Neural cell (in vitro differentiated cells): ENCODE data around the gene MMP25. TPM values are rescaled to one million over a fixed set of nuclear protein-coding genes. Genes with fewer than 3 reads are reported as not detected.

Experiments used
- H2AFZ ChIP-seq: fragments of 200-600, 300-800 bp; sonication (generic), shearing (Covaris generic); 2 replicates; pipeline ENCODE4 v1.6.0; 2014; ENCODE audit warnings: low read depth, mild to moderate bottlenecking, antibody characterized with exemption, low read length, moderate library complexity
- H3F3A ChIP-seq: fragments of 200-600 bp; shearing (Covaris generic); 2 replicates; pipeline ENCODE4 v1.6.1; 2016; ENCODE audit warnings: mild to moderate bottlenecking, moderate library complexity, mixed read lengths, antibody characterized with exemption, low read length; ENCODE audit not compliant: insufficient read depth, poor library complexity, severe bottlenecking
- H3K27ac ChIP-seq: fragments of 200-600, 300-800 bp; sonication (generic), shearing (Covaris generic); 2 replicates; pipeline ENCODE4 v1.5.1; 2014; ENCODE audit warnings: mild to moderate bottlenecking, low read length, moderate library complexity
- H3K27me3 ChIP-seq: fragments of 300-800, 200-600 bp; sonication (generic), shearing (Covaris generic); 2 replicates; pipeline ENCODE4 v1.6.0; 2014; ENCODE audit warnings: mild to moderate bottlenecking, low read depth, low read length, moderate library complexity; ENCODE audit not compliant: insufficient read depth
- H3K36me3 ChIP-seq: fragments of 300-800, 200-600 bp; sonication (generic), shearing (Covaris generic); 2 replicates; pipeline ENCODE4 v1.5.1; 2014; ENCODE audit warnings: mild to moderate bottlenecking, antibody characterized with exemption, low read length, moderate library complexity; ENCODE audit not compliant: insufficient read depth
- H3K4me2 ChIP-seq: fragments of 300-800, 200-600 bp; sonication (generic), shearing (Covaris generic); 2 replicates; pipeline ENCODE4 v1.6.0; 2014; ENCODE audit warnings: mild to moderate bottlenecking, low read length
- H3K4me3 ChIP-seq: fragments of 300-800, 200-600 bp; sonication (generic), shearing (Covaris generic); 2 replicates; pipeline ENCODE4 v1.5.1; 2014; ENCODE audit warnings: mild to moderate bottlenecking, low read length, moderate library complexity
- H3K79me2 ChIP-seq: fragments of 200-600 bp; shearing (Covaris generic); replicated peaks from 2 replicates; pipeline ENCODE4 v1.6.0; 2014; ENCODE audit warnings: mild to moderate bottlenecking, low read length, moderate library complexity; ENCODE audit not compliant: insufficient read depth
- H3K9ac ChIP-seq: fragments of 300-800, 200-600 bp; sonication (generic), shearing (Covaris generic); 2 replicates; pipeline ENCODE4 v1.6.1; 2016; ENCODE audit warnings: mild to moderate bottlenecking, low read length, mixed read lengths
- H3K9me2 ChIP-seq: fragments of 200-600 bp; shearing (Covaris generic); 2 replicates; pipeline ENCODE4 v1.6.1; 2016; ENCODE audit warnings: mild to moderate bottlenecking, low read length, mixed read lengths; ENCODE audit not compliant: insufficient read depth
- H3K9me3 ChIP-seq: fragments of 200-600, 300-800 bp; sonication (generic), shearing (Covaris generic); 2 replicates; pipeline ENCODE4 v1.6.1; 2016; ENCODE audit warnings: mild to moderate bottlenecking, mixed run types, low read length, moderate library complexity, mixed read lengths
- H4K20me1 ChIP-seq: fragments of 200-600 bp; shearing (Covaris generic); 2 replicates; pipeline ENCODE4 v1.6.1; 2016; ENCODE audit warnings: mild to moderate bottlenecking, mixed run types; ENCODE audit not compliant: insufficient read depth
- EP300 ChIP-seq: fragments of 450-650 bp; conservative IDR thresholded peaks from 2 replicates; pipeline ENCODE4 v1.6.1; 2014; ENCODE audit warnings: antibody characterized with exemption, mild to moderate bottlenecking, moderate library complexity; ENCODE audit not compliant: poor library complexity, severe bottlenecking
- EZH2 ChIP-seq: fragments of 200-600, 300-800 bp; shearing (Covaris generic), sonication (generic); IDR thresholded peaks from 2 replicates; pipeline ENCODE4 v1.6.1; 2014; ENCODE audit warnings: antibody characterized with exemption, low read length, borderline replicate concordance, mild to moderate bottlenecking; ENCODE audit not compliant: insufficient read depth, poor library complexity, severe bottlenecking
- MXI1 ChIP-seq: fragments of 450-650 bp; conservative IDR thresholded peaks from 2 replicates; pipeline ENCODE4 v1.6.1; 2014; ENCODE audit warnings: antibody characterized with exemption, mild to moderate bottlenecking; ENCODE audit not compliant: poor library complexity, severe bottlenecking
- POLR2AphosphoS5 ChIP-seq: IDR thresholded peaks from 2 replicates; pipeline ENCODE4 v1.6.1; 2012
- RAD21 ChIP-seq: fragments of 450-650 bp; conservative IDR thresholded peaks from 2 replicates; pipeline ENCODE4 v1.6.1; 2014; ENCODE audit warnings: antibody characterized with exemption, mild to moderate bottlenecking, moderate library complexity
- SMC3 ChIP-seq: fragments of 450-650 bp; conservative IDR thresholded peaks from 2 replicates; pipeline ENCODE4 v1.6.1; 2014; ENCODE audit warnings: antibody characterized with exemption, mild to moderate bottlenecking, moderate library complexity; ENCODE audit not compliant: poor library complexity
- TAF1 ChIP-seq: IDR thresholded peaks from 2 replicates; pipeline ENCODE4 v1.6.1; 2012; ENCODE audit warnings: low read depth
- polyA plus RNA-seq: library from polyadenylated mRNA; depleted of rRNA; stranded (reverse); fragments of >200 nt; gene quantifications from 2 replicates; pipeline ENCODE4 v1.2.3, GENCODE V29; 2014
- TF ChIP-seq, protein P1 (sequence below): IDR thresholded peaks from 2 replicates; pipeline ENCODE4 v1.6.1; 2012; ENCODE audit warnings: borderline replicate concordance
- TF ChIP-seq, protein P2 (sequence below): fragments of 450-650 bp; IDR thresholded peaks from 2 replicates; pipeline ENCODE4 v1.5.1; 2014; ENCODE audit warnings: antibody characterized with exemption, mild to moderate bottlenecking, moderate library complexity; ENCODE audit not compliant: poor library complexity, severe bottlenecking

Gene MMP25
- polyA plus RNA-seq, 1 donor from 2014 or later, result not detected

DNA sequence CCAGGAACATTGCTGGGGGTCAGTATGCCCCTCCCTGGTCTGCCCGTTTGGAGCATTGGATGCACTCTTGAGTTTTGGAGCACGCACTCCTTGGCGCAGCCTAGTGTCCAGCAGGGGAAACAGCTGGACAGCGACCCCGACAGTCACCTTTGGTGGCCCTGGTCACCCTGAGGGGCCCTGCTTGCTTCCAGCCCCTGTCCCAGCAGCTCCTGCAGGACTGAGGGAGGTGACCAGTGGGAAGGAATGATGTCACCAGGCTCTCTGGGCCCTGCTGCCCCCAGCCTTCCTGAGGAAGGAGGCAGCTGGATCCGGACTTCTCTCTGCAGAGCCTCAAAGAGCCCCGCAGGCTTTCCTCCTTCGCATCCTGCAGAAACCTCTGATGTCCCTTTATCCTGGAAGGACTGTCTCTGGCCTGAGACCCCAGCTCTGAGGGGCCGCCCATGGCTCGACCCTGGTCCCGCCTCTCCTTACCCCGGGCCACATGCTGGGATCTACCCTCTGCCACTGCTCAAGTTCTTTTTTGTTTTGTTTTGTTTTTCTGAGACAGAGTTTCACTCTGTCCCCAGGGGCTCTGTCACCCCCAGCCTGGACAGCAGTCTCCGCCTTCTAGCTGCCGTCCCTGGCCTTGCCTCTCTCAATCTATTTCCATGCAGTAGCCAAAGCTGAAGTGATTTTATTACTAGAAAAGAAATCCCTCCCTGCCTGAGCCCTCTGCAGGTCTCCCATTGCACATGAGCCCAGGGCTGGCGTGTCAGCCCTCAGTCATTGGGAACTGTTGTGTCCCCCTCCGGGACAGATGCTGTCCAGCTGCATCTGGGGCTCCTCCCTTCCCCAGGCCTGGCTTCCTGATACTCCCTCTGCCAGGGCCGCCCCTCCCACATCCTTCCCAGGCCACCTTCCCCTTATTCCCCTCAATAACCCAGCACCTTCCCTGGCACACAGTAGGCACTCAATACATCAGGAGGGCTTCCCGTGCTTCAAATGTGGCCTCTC, 41.2 kb downstream of the MMP25 start:
- no peaks in the 10 kb centered on the region for H3K79me2 ChIP-seq
- TF ChIP-seq TAF1, result no peak
- no peak for TF ChIP-seq SMC3
- TF ChIP-seq POLR2AphosphoS5, result no peak
- TF ChIP-seq, protein P1, sequence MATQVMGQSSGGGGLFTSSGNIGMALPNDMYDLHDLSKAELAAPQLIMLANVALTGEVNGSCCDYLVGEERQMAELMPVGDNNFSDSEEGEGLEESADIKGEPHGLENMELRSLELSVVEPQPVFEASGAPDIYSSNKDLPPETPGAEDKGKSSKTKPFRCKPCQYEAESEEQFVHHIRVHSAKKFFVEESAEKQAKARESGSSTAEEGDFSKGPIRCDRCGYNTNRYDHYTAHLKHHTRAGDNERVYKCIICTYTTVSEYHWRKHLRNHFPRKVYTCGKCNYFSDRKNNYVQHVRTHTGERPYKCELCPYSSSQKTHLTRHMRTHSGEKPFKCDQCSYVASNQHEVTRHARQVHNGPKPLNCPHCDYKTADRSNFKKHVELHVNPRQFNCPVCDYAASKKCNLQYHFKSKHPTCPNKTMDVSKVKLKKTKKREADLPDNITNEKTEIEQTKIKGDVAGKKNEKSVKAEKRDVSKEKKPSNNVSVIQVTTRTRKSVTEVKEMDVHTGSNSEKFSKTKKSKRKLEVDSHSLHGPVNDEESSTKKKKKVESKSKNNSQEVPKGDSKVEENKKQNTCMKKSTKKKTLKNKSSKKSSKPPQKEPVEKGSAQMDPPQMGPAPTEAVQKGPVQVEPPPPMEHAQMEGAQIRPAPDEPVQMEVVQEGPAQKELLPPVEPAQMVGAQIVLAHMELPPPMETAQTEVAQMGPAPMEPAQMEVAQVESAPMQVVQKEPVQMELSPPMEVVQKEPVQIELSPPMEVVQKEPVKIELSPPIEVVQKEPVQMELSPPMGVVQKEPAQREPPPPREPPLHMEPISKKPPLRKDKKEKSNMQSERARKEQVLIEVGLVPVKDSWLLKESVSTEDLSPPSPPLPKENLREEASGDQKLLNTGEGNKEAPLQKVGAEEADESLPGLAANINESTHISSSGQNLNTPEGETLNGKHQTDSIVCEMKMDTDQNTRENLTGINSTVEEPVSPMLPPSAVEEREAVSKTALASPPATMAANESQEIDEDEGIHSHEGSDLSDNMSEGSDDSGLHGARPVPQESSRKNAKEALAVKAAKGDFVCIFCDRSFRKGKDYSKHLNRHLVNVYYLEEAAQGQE, result no peak
- TF ChIP-seq RAD21, result no peak
- no peak for TF ChIP-seq MXI1
- TF ChIP-seq, protein P2, sequence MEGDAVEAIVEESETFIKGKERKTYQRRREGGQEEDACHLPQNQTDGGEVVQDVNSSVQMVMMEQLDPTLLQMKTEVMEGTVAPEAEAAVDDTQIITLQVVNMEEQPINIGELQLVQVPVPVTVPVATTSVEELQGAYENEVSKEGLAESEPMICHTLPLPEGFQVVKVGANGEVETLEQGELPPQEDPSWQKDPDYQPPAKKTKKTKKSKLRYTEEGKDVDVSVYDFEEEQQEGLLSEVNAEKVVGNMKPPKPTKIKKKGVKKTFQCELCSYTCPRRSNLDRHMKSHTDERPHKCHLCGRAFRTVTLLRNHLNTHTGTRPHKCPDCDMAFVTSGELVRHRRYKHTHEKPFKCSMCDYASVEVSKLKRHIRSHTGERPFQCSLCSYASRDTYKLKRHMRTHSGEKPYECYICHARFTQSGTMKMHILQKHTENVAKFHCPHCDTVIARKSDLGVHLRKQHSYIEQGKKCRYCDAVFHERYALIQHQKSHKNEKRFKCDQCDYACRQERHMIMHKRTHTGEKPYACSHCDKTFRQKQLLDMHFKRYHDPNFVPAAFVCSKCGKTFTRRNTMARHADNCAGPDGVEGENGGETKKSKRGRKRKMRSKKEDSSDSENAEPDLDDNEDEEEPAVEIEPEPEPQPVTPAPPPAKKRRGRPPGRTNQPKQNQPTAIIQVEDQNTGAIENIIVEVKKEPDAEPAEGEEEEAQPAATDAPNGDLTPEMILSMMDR, result no peak
- no peak for TF ChIP-seq EP300
- TF ChIP-seq EZH2, result no peak
- no peaks in the 10 kb centered on the region for H3K27me3 ChIP-seq
- no peak overlapping the region for H2AFZ ChIP-seq
- no peak overlapping the region for H3K27ac ChIP-seq
- no peaks in the 10 kb centered on the region for H3K9me2 ChIP-seq
- no peaks in the 10 kb centered on the region for H3F3A ChIP-seq
- H4K20me1 ChIP-seq, result no peaks in the 10 kb centered on the region
- no peak overlapping the region for H3K9ac ChIP-seq
- H3K36me3 ChIP-seq, result no peaks in the 10 kb centered on the region
- no peak overlapping the region for H3K4me3 ChIP-seq
- no peak overlapping the region for H3K4me2 ChIP-seq
- H3K9me3 ChIP-seq, result no peaks in the 10 kb centered on the region

DNA sequence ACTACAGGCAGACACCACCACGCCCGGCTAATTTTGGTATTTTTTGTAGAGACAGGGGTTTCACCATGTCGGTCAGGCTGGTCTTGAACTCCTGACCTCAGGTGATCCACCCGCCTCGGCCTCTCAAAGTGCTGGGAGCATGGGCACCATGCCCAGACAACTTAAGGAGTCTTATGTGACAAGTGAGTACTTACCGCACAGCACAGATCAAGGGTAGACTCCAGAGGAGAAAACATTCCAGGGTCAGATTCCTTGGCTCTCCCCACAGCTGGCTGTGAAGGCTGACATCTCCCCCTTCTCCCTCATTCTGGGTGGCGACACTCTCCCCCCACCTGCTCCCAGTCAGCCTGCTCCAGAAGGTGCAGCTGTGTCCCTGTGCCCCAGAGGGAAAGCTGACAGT, 42.1 kb downstream of the MMP25 start:
- Histone ChIP-seq H3K27ac (no peak overlapping the region), H2AFZ (no peak overlapping the region), H3K79me2 (no peaks in the 10 kb centered on the region), H3K4me2 (no peak overlapping the region), H3K9me3 (no peaks in the 10 kb centered on the region), H3K9ac (no peak overlapping the region), H3K9me2 (no peaks in the 10 kb centered on the region), H3F3A (no peaks in the 10 kb centered on the region), H3K4me3 (no peak overlapping the region), H4K20me1 (no peaks in the 10 kb centered on the region), H3K27me3 (no peaks in the 10 kb centered on the region), H3K36me3 (no peaks in the 10 kb centered on the region)
- TF ChIP-seq MXI1, result no peak
- TF ChIP-seq POLR2AphosphoS5, result no peak
- TF ChIP-seq EP300, result no peak
- TF ChIP-seq SMC3, result no peak
- no peak for TF ChIP-seq RAD21
- TF ChIP-seq, protein P2, result no peak
